ENCODE data around the gene EFCC1. TPM values are rescaled to one million over a fixed set of nuclear protein-coding genes. Genes with fewer than 3 reads are reported as not detected.

EFCC1 gene
- total and polyA plus RNA-seq, 2 of the 8 experiments (the other 6 are each of a cell fraction or from before 2014, with no cell fraction given), result 0.14 to 0.37 TPM

GRCh38 chr3:129057249-129057648 lies 56.1 kb downstream of the EFCC1 start:
- TF ChIP-seq SIX5 (IDR thresholded peaks at IDR 0.05; ENCODE audit: low read depth, low read length) (no peak), KDM5A (IDR thresholded peaks at IDR 0.05; ENCODE audit: low read length) (no peak), SP4 (IDR thresholded peaks at IDR 0.05; ENCODE audit: low read length) (no peak)
- H3K36me3 ChIP-seq (ENCODE audit: control insufficient read depth in 2 of 4, insufficient read depth in 4 of 4, low read length in 3 of 4), result no peaks in the 10 kb centered on the region
- WGBS, 2 experiments (ENCODE audit: extremely low coverage in 1 of 2, insufficient coverage in 1 of 2, insufficient read length in 1 of 2, insufficient replicate concordance in 2 of 2, low coverage in 1 of 2, low lambda C conversion rate in 2 of 2, missing lambda C conversion rate in 1 of 2), result 85% methylated on average over 4 of the region's 4 CpGs; no CpG with 5 or more reads in 1 of the 2 experiments

More at GRCh38 chr3:129057249-129057648, 56.1 kb downstream of the EFCC1 start:
- Histone ChIP-seq H2BK120ac (replicated peaks; ENCODE audit: low read depth, low read length) (no peak overlapping the region), H3K9me3 (ENCODE audit: insufficient read depth in 2 of 2, low read depth in 1 of 2, low read length in 1 of 2) (no peaks in the 10 kb centered on the region), H2BK12ac (ENCODE audit: low read depth, low read length) (no peak overlapping the region), H2BK5ac (ENCODE audit: low read depth, low read length) (no peak overlapping the region), H2AFZ (ENCODE audit: low read length) (no peak overlapping the region), H3K4me3 (ENCODE audit: extremely low read depth in 1 of 4, insufficient read depth in 2 of 4, low read depth in 3 of 4, low read length in 4 of 4) (no peak overlapping the region), H4K91ac (replicated peaks; ENCODE audit: insufficient read length, low read length) (no peak overlapping the region), H2BK15ac (ENCODE audit: low read length) (no peak overlapping the region), H3K27me3 (replicated peaks in 1 of 4; ENCODE audit: control insufficient read depth in 3 of 4, extremely low read depth in 1 of 4, insufficient read depth in 3 of 4, low read length in 3 of 4) (no peaks in the 10 kb centered on the region), H3K79me2 (ENCODE audit: control insufficient read depth in 1 of 2, insufficient read depth in 2 of 2, low read length in 2 of 2) (no peaks in the 10 kb centered on the region), H3K79me1 (ENCODE audit: low read depth, low read length) (no peaks in the 10 kb centered on the region), H3K23me2 (ENCODE audit: low read depth, low read length) (no peaks in the 10 kb centered on the region), H3K23ac (ENCODE audit: insufficient read length) (no peak overlapping the region), H3K4ac (replicated peaks; ENCODE audit: insufficient read length, low read depth, low read length) (no peak overlapping the region), H2AK5ac (ENCODE audit: low read depth, low read length) (no peak overlapping the region), H3K9ac (replicated peaks in 1 of 4; ENCODE audit: extremely low read depth in 1 of 4, low read depth in 3 of 4, low read length in 3 of 4) (no peak overlapping the region), H4K20me1 (replicated peaks in 1 of 2; ENCODE audit: control insufficient read depth in 1 of 2, insufficient read depth in 2 of 2, low read length in 2 of 2) (no peaks in the 10 kb centered on the region), H4K8ac (ENCODE audit: extremely low read depth, insufficient read depth, low read length) (no peak overlapping the region), H3K4me2 (ENCODE audit: insufficient read depth in 1 of 2, low read depth in 2 of 2, low read length in 2 of 2) (no peak overlapping the region), H3K14ac (ENCODE audit: insufficient read length) (no peak overlapping the region), H3K56ac (replicated peaks; ENCODE audit: insufficient read length, low read depth, low read length) (no peak overlapping the region), H4K5ac (ENCODE audit: insufficient read length, low read depth, low read length) (no peak overlapping the region), H3K27ac (ENCODE audit: low read depth, low read length) (no peak overlapping the region), H3K18ac (ENCODE audit: extremely low read depth, low read length) (no peak overlapping the region), H2BK20ac (ENCODE audit: low read length) (no peak overlapping the region), H3K4me1 (replicated peaks in 1 of 4; ENCODE audit: control insufficient read depth in 3 of 4, insufficient read depth in 4 of 4, low read length in 3 of 4) (no peaks in the 10 kb centered on the region; a peak in 1 of 7 replicates)
- CTCF ChIA-PET (ENCODE audit: partially characterized antibody), result interaction anchor here (1.0 to 14.0 kb wide), 2 partner anchors 12 to 18 kb away, joined by 3 to 210 read pairs; no protein-coding TSS in a partner anchor
- FAIRE-seq, result no peak
- no peak for DNase-seq (ENCODE audit: low read depth in 1 of 2, low spot score in 2 of 2)
- POLR2A ChIA-PET (ENCODE audit: partially characterized antibody), result interaction anchor here (1.1 kb wide), 1 partner anchor 11 kb away, joined by 3 read pairs; no protein-coding TSS in a partner anchor
